SKM-1 treated with dmso at 0.1 percent for 144 hours (cell line): ENCODE results near the gene CHIC1.

Source experiments
- DNase-seq: peaks from one replicate; lab custom pipeline; 2025; ENCODE audit not compliant: unreplicated experiment; lab: John Stamatoyannopoulos, UW

The CHIC1 gene

GRCh38 chrX:73728602-73729001 is 165.6 kb downstream of the CHIC1 start:
- no peak for DNase-seq
